Purkinje cell (primary cell): ENCODE data around the gene G6PC2. TPM values are rescaled to one million over a fixed set of nuclear protein-coding genes. Genes with fewer than 3 reads are reported as not detected.

Experiments
- polyA plus RNA-seq: library from polyadenylated mRNA; unstranded; fragments of >200 nt; fragmentation: Nextera tagmentation; gene quantifications from 2 replicates; pipeline ENCODE4 v1.2.1, GENCODE V29; 2014

G6PC2 gene, protein sequence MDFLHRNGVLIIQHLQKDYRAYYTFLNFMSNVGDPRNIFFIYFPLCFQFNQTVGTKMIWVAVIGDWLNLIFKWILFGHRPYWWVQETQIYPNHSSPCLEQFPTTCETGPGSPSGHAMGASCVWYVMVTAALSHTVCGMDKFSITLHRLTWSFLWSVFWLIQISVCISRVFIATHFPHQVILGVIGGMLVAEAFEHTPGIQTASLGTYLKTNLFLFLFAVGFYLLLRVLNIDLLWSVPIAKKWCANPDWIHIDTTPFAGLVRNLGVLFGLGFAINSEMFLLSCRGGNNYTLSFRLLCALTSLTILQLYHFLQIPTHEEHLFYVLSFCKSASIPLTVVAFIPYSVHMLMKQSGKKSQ
- polyA plus RNA-seq: not detected in 2 replicates

DNA sequence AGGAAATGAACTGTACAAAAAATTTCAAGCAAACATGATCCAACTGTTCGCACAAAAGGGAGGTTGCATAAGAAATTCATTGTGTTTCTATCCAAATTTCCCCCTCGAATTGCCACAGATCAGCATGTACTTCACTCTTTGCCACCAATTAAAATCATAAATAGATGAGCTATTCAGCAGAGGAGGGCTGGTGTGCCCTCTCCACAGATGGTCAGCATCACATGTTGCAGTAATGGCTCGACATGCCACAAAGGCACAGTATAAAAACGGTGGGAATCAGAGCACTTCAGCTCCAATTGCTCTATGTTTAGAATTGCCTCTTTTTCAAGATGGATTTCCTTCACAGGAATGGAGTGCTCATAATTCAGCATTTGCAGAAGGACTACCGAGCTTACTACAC is at the start of gene G6PC2:
G6PC2 (plus strand) TSS at position 289 of the 400 bp plus-strand sequence; CDS start at position 330, 41 bp downstream.

DNA sequence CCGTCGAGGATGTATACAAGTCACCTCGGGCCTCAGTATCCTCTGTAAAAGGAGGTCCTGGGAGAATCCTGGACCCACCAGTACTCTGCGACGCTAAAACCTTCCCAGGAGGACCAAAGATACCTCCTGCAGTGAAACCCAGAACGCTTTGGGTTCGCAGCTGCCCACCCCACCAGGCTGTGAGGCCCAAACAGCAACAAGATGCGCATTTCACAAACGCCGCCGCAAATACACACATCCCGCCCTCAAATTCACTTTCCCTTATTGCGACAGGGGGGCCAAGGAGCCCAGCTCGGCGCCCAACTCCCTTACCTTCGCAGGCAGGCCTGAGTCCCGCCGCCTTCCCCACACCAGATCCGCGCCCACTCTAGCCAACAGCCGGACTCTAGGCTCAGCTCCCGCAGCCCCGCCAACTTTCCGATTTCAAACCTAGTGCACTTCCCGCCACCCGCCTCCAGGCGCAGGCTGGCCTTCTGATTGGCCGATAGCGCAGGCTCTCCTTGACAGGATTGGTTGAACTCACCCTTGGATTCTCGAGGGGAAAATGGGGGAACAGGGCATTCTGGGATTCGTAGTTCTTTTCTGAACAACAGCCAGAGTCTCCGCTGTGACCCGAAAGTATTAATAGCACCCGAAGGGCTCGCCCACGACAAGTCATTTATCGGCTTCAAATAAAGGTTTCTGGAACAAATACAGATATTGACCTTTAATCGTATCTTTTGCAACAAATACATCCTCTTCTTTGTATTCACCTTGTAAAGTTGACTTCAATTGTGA is 10.9 kb upstream of the G6PC2 start, which contains the start of gene SPC25:
SPC25 (minus strand) TSS at position 425 of the 777 bp plus-strand sequence. CDS start 911 bp downstream, outside the sequence.

Other genes starting within 250 kb of the G6PC2 start
- 1.6 and 7.5 TPM in 2 replicates for gene NOSTRIN, start 98.7 kb upstream of the G6PC2 start, polyA plus RNA-seq
- gene SPC25, start 10.9 kb upstream of the G6PC2 start, polyA plus RNA-seq: 3.7 and 7.0 TPM in 2 replicates
- gene ABCB11, start 130.0 kb downstream of the G6PC2 start, polyA plus RNA-seq: 0.03 TPM in 1 of 2 replicates, not detected in the other
- gene DHRS9, start 168.3 kb downstream of the G6PC2 start, polyA plus RNA-seq: not detected in 2 replicates